Prostate gland (tissue), 2 donors: ENCODE measurements around the gene PRELP.

ENCODE experiments used
- POLR2A ChIP-seq: fragments of 450-650 bp; IDR thresholded peaks from one replicate; pipeline ENCODE4 v1.6.1; 2016; ENCODE audit warnings: antibody characterized with exemption, mild to moderate bottlenecking
- TF ChIP-seq, protein P1 (sequence below), 4 experiments: fragments of 200-600 bp in 2 of 4; fragments of 450-650 bp in 2 of 4; sonication (generic) in 2 of 4; IDR thresholded peaks; 1 replicate in 3 of 4; 2 replicates in 1 of 4; pipeline ENCODE4 v1.5.1; 2016 to 2019; ENCODE audit warnings: antibody characterized with exemption in 4 of 4, mild to moderate bottlenecking in 2 of 4, moderate library complexity in 2 of 4

DNA sequence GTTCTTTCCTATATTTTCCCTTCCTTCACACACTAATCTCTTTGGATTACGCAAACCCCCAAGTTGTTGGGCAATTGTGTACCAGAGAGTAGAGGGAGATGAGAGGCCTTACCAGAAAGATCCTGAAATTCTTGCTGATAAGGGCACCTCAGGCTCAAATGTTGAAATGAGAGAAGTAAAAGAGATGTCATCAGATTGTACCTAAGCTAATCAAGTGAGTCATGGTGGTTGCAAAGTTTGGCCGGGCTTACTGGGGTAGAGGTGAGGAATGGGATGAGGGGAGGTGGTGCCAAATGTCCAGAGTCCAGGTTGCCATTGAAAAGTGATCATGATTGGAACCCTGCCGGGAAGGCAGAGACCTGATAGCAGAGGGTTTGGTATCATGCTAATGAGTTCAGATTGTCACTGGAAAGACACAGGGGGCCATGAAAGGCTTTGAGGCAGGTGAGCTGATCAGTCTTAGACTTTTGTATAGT is 61.4 kb downstream of the PRELP start:
- TF ChIP-seq, protein P1, sequence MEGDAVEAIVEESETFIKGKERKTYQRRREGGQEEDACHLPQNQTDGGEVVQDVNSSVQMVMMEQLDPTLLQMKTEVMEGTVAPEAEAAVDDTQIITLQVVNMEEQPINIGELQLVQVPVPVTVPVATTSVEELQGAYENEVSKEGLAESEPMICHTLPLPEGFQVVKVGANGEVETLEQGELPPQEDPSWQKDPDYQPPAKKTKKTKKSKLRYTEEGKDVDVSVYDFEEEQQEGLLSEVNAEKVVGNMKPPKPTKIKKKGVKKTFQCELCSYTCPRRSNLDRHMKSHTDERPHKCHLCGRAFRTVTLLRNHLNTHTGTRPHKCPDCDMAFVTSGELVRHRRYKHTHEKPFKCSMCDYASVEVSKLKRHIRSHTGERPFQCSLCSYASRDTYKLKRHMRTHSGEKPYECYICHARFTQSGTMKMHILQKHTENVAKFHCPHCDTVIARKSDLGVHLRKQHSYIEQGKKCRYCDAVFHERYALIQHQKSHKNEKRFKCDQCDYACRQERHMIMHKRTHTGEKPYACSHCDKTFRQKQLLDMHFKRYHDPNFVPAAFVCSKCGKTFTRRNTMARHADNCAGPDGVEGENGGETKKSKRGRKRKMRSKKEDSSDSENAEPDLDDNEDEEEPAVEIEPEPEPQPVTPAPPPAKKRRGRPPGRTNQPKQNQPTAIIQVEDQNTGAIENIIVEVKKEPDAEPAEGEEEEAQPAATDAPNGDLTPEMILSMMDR (IDR thresholded peaks at IDR 0.05): no peak
- TF ChIP-seq POLR2A: no peak
